Activated naive CD4-positive, alpha-beta T cell treated with anti-CD3 and anti-CD28 coated beads, Interleukin-2, amount 50 U/mL, for 72 hours (primary cell): ENCODE results near the gene KIAA1755. TPM values are rescaled to one million over a fixed set of nuclear protein-coding genes. Genes with fewer than 3 reads are reported as not detected.
A peak's percentile ranks its signal among the peaks of the same experiment; 100 is the strongest.

Experiments used
- ATAC-seq, 2 donors: fragments of 150-1000 bp; cut with Tn5 transposase; 2 replicates each; pipeline ENCODE4 v1.10.0; 2021; ENCODE audit warnings: mild to moderate bottlenecking in 2 of 2, moderate library complexity in 2 of 2
- DNase-seq, 2 donors: peaks; one replicate each; pipeline ENCODE4 v3.0.0; 2021 to 2022; ENCODE audit warnings: low spot score in 2 of 2
- H3K27ac Mint-ChIP-seq, 2 donors: one replicate each; pipeline ENCODE4 v1.8.0; 2022; ENCODE audit warnings: mild to moderate bottlenecking in 2 of 2, mixed read lengths in 2 of 2
- H3K36me3 Mint-ChIP-seq, 2 donors: one replicate each; pipeline ENCODE4 v1.8.0; 2022; ENCODE audit warnings: mixed read lengths in 2 of 2
- H3K9me3 Mint-ChIP-seq, 2 donors: one replicate each; pipeline ENCODE4 v1.8.0; 2022; ENCODE audit warnings: mixed read lengths in 2 of 2
- total RNA-seq, 2 donors: library from RNA; stranded (reverse); gene quantifications; one replicate each; pipeline ENCODE4 v1.2.3, GENCODE V29; 2022

Gene KIAA1755
- total RNA-seq, 2 donors from 2014 or later, result not detected

DNA sequence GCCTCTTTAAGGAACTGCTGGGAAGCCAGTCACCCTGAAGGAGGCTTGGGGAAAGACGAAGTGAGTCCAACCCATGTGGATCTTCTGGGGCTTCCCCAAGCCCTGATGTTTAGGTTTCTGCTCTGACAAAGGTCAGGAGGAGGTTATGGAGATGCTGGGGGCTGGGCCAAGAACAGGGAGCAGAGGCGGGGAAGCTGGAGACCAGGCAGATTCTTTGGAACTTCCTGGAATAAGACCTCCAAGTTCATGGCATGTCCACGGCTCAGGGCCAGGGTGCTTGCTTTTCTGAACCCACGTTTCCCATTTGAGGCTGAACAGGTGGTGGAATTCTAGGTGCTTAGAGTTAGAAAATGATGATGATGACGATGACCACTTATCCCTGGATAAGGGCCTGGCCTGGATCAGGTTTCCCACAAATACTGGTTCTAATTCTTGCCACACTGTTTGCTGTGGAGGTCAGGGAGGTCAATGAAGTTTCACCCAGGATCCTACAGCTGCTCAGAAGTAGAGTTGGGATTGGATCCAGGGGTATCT, 65.5 kb downstream of the KIAA1755 start:
- no peak for DNase-seq
- no peaks in the 10 kb centered on the region for H3K36me3 Mint-ChIP-seq

DNA sequence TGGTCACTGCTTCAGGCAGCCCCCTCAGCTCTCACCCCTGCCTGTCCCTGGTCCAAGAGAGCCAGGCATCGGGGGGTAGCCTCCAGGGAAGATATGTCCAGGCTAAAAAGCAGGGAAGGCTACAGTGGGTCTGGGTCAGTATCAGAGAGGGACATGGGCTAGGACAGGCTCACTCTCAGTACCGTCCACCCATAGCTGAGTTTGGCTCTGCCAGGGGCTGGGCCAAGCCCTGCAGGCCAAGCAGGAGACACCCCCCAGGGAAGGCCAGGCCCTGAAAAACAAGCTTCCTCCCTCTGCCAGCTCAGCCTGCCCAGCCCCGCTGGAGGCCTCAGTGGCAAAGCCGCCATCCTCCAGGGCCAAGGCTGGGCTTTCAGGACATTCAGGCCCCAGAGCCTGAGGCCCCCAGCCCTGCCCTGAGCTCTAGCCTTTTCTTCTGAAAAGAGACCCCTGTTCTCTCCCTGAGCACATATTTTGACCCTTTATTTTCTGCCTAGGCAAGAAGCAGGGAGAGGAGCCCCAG, 66.9 kb downstream of the KIAA1755 start:
- Mint-ChIP-seq H3K36me3 (no peaks in the 10 kb centered on the region), H3K9me3 (peaks cover 0 to 7% of the 10 kb centered on the region in 2 donors), H3K27ac (no peak overlapping the region)
- ATAC-seq, result no peak
- no peak for DNase-seq

More for the DNA sequence above, 65.5 kb downstream of the KIAA1755 start:
- H3K9me3 Mint-ChIP-seq, result peaks cover 0 to 7% of the 10 kb centered on the region in 2 donors
- ATAC-seq, result no peak
- peak overlapping the region in 1 of 2 donors; percentile 56 for H3K27ac Mint-ChIP-seq

GRCh38 chr20:38192323-38192885, 68.1 kb downstream of the KIAA1755 start:
- Mint-ChIP-seq H3K9me3 (peaks cover 0 to 7% of the 10 kb centered on the region in 2 donors), H3K27ac (no peak overlapping the region), H3K36me3 (no peaks in the 10 kb centered on the region)
- ATAC-seq, result no peak
- no peak for DNase-seq

DNA sequence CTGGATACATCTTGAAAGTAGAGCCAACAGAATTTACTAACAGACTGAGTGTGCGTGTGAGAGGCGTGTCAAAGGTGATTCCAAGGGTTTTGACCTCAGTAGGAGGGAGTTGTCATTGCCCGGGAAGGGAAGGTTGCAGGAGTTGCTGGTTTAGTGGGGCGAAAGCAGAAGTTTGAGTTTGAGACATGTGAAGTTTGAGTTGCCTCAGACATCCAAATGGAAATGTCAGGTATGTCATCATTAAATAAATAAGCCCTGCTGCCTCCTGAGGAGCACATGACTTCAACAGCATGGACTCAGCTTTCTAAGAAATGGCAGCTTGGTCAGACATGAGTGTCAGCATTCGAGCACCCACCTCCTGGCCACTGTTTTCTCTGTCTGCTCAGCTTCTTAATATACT, 68.9 kb downstream of the KIAA1755 start:
- no peaks in the 10 kb centered on the region for H3K36me3 Mint-ChIP-seq
- peak overlapping the region in 1 of 2 donors; percentile 13 for H3K27ac Mint-ChIP-seq
- DNase-seq (no peak), ATAC-seq (no peak)
- peaks cover 0 to 7% of the 10 kb centered on the region in 2 donors for H3K9me3 Mint-ChIP-seq

DNA sequence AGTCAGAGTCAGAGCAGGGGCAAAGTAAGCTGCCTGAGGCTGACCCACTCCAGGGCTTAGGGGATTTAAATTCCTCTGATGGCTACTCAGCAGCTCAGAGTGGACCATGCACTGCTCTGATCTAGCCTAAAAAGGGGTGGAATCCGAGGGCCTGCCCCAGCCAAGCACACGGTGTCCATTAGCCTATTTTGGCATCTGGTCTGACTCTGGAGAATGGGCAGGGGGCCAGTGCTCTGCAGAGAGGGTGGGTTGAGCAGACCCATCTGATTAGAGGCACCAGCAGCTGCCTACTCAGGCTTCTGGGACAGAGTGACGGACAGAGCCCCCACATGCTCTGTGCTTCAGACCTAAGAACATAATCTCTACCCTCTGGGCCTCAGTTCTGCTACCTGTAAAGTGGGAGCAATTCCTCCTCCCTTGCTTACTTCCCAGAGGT, 69.6 kb downstream of the KIAA1755 start:
- Mint-ChIP-seq H3K27ac (peak overlapping the region in 1 of 2 donors; percentile 13), H3K36me3 (no peaks in the 10 kb centered on the region), H3K9me3 (peaks cover 0 to 7% of the 10 kb centered on the region in 2 donors)
- no peak for ATAC-seq
- DNase-seq, result no peak

DNA sequence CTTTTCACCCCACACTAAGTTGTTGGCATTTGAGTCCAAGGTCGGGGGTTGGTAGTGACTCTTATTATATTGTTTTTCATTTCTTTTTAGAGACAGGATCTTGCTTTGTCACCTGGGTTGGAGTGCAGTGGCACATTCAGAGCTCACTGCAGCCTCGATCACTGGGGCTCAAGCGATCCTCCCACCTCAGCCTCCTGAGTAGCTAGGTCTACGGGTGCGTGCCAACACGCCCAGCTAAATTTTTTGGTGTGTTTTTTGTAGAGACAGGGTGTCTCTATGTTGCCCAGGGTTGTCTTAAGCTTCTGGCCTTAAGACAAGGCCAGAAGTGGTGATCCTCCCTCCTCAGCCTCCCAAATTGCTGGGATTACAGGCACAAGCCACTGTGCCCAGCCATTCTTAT, 70.4 kb downstream of the KIAA1755 start:
- Mint-ChIP-seq H3K27ac (no peak overlapping the region), H3K9me3 (peaks cover 0 to 7% of the 10 kb centered on the region in 2 donors), H3K36me3 (no peaks in the 10 kb centered on the region)
- DNase-seq (no peak), ATAC-seq (no peak)

- ATAC-seq (no peak), DNase-seq (no peak)
- Mint-ChIP-seq H3K27ac (no peak overlapping the region), H3K9me3 (no peaks in the 10 kb centered on the region), H3K36me3 (no peaks in the 10 kb centered on the region)
Measured at GRCh38 chr20:38187517-38187916, 73.0 kb downstream of the KIAA1755 start.

GRCh38 chr20:38186788-38187221, 73.7 kb downstream of the KIAA1755 start:
- ATAC-seq (no peak), DNase-seq (no peak)
- Mint-ChIP-seq H3K36me3 (no peaks in the 10 kb centered on the region), H3K27ac (no peak overlapping the region), H3K9me3 (no peaks in the 10 kb centered on the region)

DNA sequence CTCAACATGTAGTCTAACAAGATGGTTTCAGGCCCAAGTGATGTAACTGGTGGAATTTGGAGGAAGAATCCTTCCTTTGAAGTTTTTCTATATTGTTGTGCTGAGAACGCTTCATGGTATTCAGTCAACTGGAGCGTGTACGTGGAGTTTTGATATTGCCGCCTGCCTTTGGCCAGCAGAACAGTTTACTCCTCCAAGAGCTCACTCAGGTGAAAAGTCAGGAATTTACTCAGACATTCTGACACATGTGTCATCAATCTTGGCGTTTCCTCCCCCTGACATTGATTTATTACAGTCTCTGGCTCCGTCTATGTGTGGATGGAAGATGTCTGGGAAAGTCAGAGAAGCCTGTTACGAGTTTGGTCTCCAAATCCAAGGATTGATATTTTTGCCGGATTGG, 76.4 kb downstream of the KIAA1755 start:
- Mint-ChIP-seq H3K36me3 (no peaks in the 10 kb centered on the region), H3K9me3 (no peaks in the 10 kb centered on the region)
- ATAC-seq, result no peak

GRCh38 chr20:38181971-38182370, 78.6 kb downstream of the KIAA1755 start:
- no peaks in the 10 kb centered on the region for H3K36me3 Mint-ChIP-seq
- no peak for DNase-seq
- no peaks in the 10 kb centered on the region for H3K9me3 Mint-ChIP-seq
- no peak overlapping the region for H3K27ac Mint-ChIP-seq
- no peak for ATAC-seq

More for the DNA sequence above, 76.4 kb downstream of the KIAA1755 start:
- no peak overlapping the region for H3K27ac Mint-ChIP-seq
- no peak for DNase-seq

- no peak for DNase-seq
- H3K36me3 Mint-ChIP-seq, result no peaks in the 10 kb centered on the region
- no peaks in the 10 kb centered on the region for H3K9me3 Mint-ChIP-seq
- no peak for ATAC-seq
- no peak overlapping the region for H3K27ac Mint-ChIP-seq
Measured at GRCh38 chr20:38181207-38181801, 79.2 kb downstream of the KIAA1755 start.

DNA sequence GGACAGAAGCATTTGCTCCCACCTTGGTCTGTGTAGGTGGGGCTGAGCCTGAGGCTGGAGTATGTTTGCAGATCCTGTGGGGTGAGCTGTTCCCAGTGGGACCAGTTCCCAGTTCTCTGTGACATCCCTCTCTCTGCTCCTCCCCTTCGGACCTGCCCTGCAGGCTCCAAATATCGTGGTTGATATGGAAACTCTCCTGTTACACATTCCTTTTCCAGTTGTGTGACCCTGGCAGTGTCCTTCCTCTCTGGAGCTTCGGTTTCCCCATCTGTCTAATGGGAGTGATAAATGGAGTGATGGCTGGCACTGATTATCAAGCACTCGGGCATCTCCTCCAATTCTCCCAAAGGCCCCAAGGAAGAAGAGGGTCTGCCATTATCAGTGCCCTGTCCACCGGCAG, 79.8 kb downstream of the KIAA1755 start:
- Mint-ChIP-seq H3K9me3 (no peaks in the 10 kb centered on the region), H3K27ac (no peak overlapping the region), H3K36me3 (no peaks in the 10 kb centered on the region)
- DNase-seq (no peak), ATAC-seq (no peak)

DNA sequence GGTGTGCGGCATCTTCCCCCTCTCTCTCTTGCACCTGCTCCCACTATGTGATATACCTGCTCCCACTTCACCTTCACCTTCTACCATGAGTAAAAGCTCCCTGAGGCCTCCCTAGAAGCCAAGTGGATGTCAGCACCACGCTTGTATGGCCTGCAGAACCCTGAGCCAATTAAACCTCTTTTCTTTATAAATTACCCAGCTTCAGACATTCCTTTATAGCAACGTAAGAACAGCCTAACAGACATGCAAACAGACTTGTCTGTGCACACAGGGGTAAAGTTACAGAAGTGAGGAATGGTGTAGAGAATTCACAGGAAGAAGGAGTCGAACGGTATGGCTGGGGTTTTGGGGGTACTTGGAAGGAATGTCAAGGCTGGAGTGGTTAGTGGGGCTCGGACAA, 80.7 kb downstream of the KIAA1755 start:
- H3K36me3 Mint-ChIP-seq, result no peaks in the 10 kb centered on the region
- H3K9me3 Mint-ChIP-seq, result no peaks in the 10 kb centered on the region
- DNase-seq, result no peak
- ATAC-seq, result no peak
- no peak overlapping the region for H3K27ac Mint-ChIP-seq

- Mint-ChIP-seq H3K36me3 (no peaks in the 10 kb centered on the region), H3K27ac (no peak overlapping the region), H3K9me3 (no peaks in the 10 kb centered on the region)
- ATAC-seq (no peak), DNase-seq (no peak)
Measured at GRCh38 chr20:38178581-38178980, 82.0 kb downstream of the KIAA1755 start.

DNA sequence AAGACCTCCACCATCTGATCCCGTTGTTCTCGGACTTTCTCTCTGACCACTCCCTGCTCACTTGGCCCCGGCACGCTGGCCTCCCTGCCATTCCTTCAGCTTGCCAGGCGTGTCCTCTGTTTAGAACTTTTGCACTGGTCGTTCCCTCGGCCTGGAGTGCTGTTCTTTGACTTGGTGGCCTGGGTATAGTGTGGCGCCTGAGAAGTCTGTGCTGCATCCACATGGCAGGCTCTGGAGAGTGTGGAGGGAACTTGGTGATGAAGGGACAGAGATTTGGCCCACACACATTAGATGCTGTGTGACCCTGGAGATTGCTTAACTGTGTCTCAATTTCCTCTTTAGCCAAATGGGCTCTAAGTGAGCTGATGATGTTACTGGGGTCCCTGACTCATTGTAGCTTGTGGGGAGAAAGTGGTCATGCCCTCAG, 82.5 kb downstream of the KIAA1755 start:
- H3K36me3 Mint-ChIP-seq, result no peaks in the 10 kb centered on the region
- DNase-seq (no peak), ATAC-seq (peak in 1 of 2 donors; percentile 9)
- no peak overlapping the region for H3K27ac Mint-ChIP-seq
- H3K9me3 Mint-ChIP-seq, result no peaks in the 10 kb centered on the region

DNA sequence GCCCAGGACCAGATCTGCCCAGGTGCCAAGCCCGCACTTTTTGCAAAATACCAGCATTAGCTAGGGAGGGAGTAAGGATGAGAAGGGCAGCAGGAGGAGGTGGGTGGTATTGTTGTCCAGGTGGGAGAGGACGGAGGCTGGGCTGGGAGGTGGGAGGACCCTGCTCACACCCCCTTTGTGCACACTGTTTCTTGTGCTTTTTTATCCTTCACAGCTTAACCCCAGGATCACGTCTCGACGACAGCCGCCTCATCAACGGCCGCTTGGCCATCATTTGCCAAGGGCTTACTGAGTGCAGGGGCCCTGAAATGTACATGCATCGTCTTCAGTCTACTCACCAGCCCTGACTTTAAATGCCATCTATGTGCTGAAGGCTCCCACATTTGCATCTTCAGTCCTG, 83.3 kb downstream of the KIAA1755 start:
- Mint-ChIP-seq H3K9me3 (no peaks in the 10 kb centered on the region), H3K36me3 (no peaks in the 10 kb centered on the region), H3K27ac (peak overlapping the region in 1 of 2 donors; percentile 8)
- ATAC-seq (no peak), DNase-seq (no peak)

DNA sequence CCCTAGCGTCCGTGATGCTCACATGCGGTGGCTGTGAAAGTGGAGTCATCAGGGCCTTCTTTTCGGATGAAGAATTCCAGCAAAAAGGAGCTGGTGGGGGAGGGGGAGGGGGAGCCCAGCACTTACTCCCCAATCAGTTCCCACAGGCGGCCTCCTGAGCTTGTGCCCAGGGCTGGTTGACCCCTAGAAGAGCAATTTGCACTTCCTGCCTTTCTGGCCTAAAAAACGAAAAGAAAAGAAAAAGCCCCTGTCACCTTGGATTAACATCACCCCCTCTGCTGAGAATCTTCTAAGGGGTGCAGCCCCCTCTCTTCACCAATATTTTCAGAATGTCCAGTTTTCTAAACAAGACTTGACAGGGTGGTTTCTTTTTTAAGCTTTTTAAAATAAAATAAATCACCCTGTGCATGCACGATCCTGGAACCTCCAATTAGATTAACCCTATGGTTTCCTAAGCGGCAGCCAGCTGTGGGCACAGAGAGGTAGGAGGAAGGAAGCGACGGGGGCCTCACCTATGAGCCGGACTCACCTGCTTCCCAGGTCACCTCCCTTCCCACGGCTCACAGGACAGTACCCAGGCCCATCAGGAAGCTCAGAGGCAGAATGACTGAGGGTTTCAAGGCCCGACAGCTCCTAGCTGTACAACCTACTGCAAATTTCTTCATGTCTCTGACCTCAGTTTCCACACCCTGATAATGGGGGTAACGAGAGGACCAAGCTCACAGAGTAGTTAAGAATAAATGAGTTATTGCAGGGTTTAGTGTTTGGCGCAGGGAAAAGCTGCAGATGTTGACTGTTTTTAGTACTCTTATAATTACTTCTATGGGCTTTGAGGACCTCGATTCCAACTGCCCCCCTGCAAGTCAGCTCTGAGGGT, 85.0 kb downstream of the KIAA1755 start:
- no peaks in the 10 kb centered on the region for H3K36me3 Mint-ChIP-seq
- no peaks in the 10 kb centered on the region for H3K9me3 Mint-ChIP-seq
- no peak overlapping the region for H3K27ac Mint-ChIP-seq
- DNase-seq (no peak), ATAC-seq (no peak)
